ENCODE results near the gene QSER1.

DNA sequence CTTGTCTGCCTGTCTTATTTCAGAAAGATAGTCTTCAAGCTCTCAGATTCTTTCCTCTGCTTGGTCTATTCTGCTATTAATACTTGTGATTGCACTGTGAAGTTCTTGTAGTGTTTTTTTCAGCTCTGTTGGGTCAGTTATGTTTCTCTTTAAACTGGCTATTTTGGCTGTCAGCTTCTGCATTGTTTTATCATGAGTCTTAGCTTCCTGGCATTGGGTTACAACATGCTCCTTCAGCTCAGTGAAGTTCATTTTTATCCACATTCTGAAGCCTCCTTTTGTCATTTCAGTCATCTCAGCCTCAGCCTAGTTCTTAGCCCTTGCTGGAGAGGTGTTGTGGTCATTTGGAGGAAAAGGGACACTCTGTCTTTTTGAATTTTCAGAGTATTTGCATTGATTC is 107.6 kb downstream of the QSER1 start:
- TF ChIP-seq, protein P1, sequence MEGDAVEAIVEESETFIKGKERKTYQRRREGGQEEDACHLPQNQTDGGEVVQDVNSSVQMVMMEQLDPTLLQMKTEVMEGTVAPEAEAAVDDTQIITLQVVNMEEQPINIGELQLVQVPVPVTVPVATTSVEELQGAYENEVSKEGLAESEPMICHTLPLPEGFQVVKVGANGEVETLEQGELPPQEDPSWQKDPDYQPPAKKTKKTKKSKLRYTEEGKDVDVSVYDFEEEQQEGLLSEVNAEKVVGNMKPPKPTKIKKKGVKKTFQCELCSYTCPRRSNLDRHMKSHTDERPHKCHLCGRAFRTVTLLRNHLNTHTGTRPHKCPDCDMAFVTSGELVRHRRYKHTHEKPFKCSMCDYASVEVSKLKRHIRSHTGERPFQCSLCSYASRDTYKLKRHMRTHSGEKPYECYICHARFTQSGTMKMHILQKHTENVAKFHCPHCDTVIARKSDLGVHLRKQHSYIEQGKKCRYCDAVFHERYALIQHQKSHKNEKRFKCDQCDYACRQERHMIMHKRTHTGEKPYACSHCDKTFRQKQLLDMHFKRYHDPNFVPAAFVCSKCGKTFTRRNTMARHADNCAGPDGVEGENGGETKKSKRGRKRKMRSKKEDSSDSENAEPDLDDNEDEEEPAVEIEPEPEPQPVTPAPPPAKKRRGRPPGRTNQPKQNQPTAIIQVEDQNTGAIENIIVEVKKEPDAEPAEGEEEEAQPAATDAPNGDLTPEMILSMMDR (IDR thresholded peaks at IDR 0.05), result no peak
- TF ChIP-seq POLR2A (IDR thresholded peaks at IDR 0.05), result no peak

Measured in testis (tissue), 2 donors.